ENCODE data around the gene HAAO. TPM values are rescaled to one million over a fixed set of nuclear protein-coding genes. Genes with fewer than 3 reads are reported as not detected.
A peak's percentile ranks its signal among the peaks of the same experiment; 100 is the strongest.

The HAAO gene
- total RNA-seq, 6 experiments from 2014 or later, result 60.7 to 187 (median 114) TPM

GRCh38 chr2:42781181-42781580 lies 11.2 kb downstream of the HAAO start:
- Histone ChIP-seq H3K4me1 (peaks cover 0 to 27% (median 12%) of the 10 kb centered on the region in 4 donors), H3K27me3 (no peaks in the 10 kb centered on the region), H3K4me3 (no peak overlapping the region), H3K9me3 (no peaks in the 10 kb centered on the region), H3K36me3 (peaks cover 0 to 26% (median 0%) of the 10 kb centered on the region in 4 donors), H3K27ac (no peak overlapping the region)
- TF ChIP-seq POLR2A (IDR thresholded peaks at IDR 0.05) (no peak), CTCF (IDR thresholded peaks at IDR 0.05) (no peak)
- DNase-seq, result no peak
- intact Hi-C loops (cut with DNase I), result no loop called here
- ATAC-seq, result no peak
- 100% methylated on average over 1 of the region's 1 CpG for WGBS (ENCODE audit: insufficient coverage, low coverage, low lambda C conversion rate, missing lambda C conversion rate)

- WGBS (ENCODE audit: insufficient coverage, low coverage, low lambda C conversion rate, missing lambda C conversion rate), result 100% methylated on average over 1 of the region's 3 CpGs
- Histone ChIP-seq H3K4me1 (peaks cover 0 to 2% (median 0%) of the 10 kb centered on the region in 4 donors), H3K27me3 (no peaks in the 10 kb centered on the region), H3K4me3 (no peak overlapping the region), H3K27ac (no peak overlapping the region), H3K36me3 (peaks cover 0 to 21% (median 0%) of the 10 kb centered on the region in 4 donors), H3K9me3 (no peaks in the 10 kb centered on the region)
- intact Hi-C loops (cut with DNase I), result no loop called here
- DNase-seq, result no peak
- peak in 2 of 4 donors; percentile 20 to 78 for ATAC-seq
- TF ChIP-seq POLR2A (IDR thresholded peaks at IDR 0.05) (no peak), CTCF (IDR thresholded peaks at IDR 0.05) (no peak)
Measured at GRCh38 chr2:42777883-42778805, 14.2 kb downstream of the HAAO start.

GRCh38 chr2:42775810-42776209 lies 16.6 kb downstream of the HAAO start:
- TF ChIP-seq POLR2A (IDR thresholded peaks at IDR 0.05), result no peak
- no peak for TF ChIP-seq CTCF (IDR thresholded peaks at IDR 0.05)
- WGBS (ENCODE audit: insufficient coverage, low coverage, low lambda C conversion rate, missing lambda C conversion rate), result 55% methylated on average over 3 of the region's 3 CpGs
- Histone ChIP-seq H3K9me3 (no peaks in the 10 kb centered on the region), H3K4me1 (no peaks in the 10 kb centered on the region), H3K27ac (no peak overlapping the region), H3K36me3 (peaks cover 0 to 7% (median 0%) of the 10 kb centered on the region in 4 donors), H3K4me3 (no peak overlapping the region), H3K27me3 (no peaks in the 10 kb centered on the region)
- intact Hi-C loops (cut with DNase I), result no loop called here
- DNase-seq (no peak), ATAC-seq (peak in 2 of 4 donors; percentile 33 to 69)

- H3K4me1 ChIP-seq, result no peaks in the 10 kb centered on the region
- ATAC-seq (no peak), DNase-seq (no peak)
- 91% methylated on average over 1 of the region's 2 CpGs for WGBS (ENCODE audit: insufficient coverage, low coverage, low lambda C conversion rate, missing lambda C conversion rate)
- H3K9me3 ChIP-seq, result no peaks in the 10 kb centered on the region
- TF ChIP-seq POLR2A (IDR thresholded peaks at IDR 0.05), result no peak
- H3K27me3 ChIP-seq, result no peaks in the 10 kb centered on the region
- H3K4me3 ChIP-seq, result no peak overlapping the region
- intact Hi-C loops (cut with DNase I), result no loop called here
- no peak overlapping the region for H3K27ac ChIP-seq
- H3K36me3 ChIP-seq, result peaks cover 0 to 7% (median 0%) of the 10 kb centered on the region in 4 donors
Measured at GRCh38 chr2:42775186-42775585, 17.2 kb downstream of the HAAO start.

GRCh38 chr2:42771546-42772153 lies 20.7 kb downstream of the HAAO start:
- Histone ChIP-seq H3K9me3 (no peaks in the 10 kb centered on the region), H3K27me3 (no peaks in the 10 kb centered on the region), H3K36me3 (peaks cover 0 to 10% (median 0%) of the 10 kb centered on the region in 4 donors), H3K27ac (no peak overlapping the region), H3K4me1 (no peaks in the 10 kb centered on the region), H3K4me3 (no peak overlapping the region)
- peak in 1 of 3 donors; percentile 13 for DNase-seq
- no peak for ATAC-seq
- TF ChIP-seq POLR2A (IDR thresholded peaks at IDR 0.05) (no peak), CTCF (IDR thresholded peaks at IDR 0.05) (no peak)
- intact Hi-C loops (cut with DNase I), result no loop called here
- WGBS (ENCODE audit: insufficient coverage, low coverage, low lambda C conversion rate, missing lambda C conversion rate), result 85% methylated on average over 2 of the region's 5 CpGs

Measured in right lobe of liver (tissue), 6 donors.